Measurements from ENCODE around the gene TMEM131L.

Gene TMEM131L

DNA sequence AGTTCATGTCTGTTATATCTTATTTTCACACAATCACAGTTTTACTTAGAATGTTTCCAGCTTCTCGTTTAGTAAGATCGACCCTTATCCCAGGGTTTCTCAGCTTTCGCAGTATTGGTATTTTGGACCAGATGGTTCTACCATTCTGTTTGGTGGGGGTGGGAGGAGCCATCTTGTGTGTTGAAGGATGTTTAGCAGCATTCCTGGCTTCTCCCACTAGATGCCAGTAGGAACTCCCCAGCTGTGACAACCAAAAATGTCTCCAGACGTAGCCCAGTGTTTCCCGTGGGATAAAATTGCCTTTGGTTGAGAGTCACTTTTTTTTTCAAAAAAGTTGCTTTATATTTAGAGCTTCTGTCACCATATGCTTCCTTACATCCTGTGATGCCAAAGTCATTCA is 127.0 kb downstream of the TMEM131L start:
- Histone ChIP-seq H3F3A (ENCODE audit: control insufficient read depth, insufficient read depth) (peaks cover 73% of the 10 kb centered on the region), H3K27ac (ENCODE audit: low read depth, low read length) (no peak overlapping the region), H3K9me2 (replicated peaks; ENCODE audit: control insufficient read depth, low read length) (no peaks in the 10 kb centered on the region), H3K4me1 (ENCODE audit: control insufficient read depth, low read length) (no peaks in the 10 kb centered on the region), H3K9me3 (ENCODE audit: control insufficient read depth, insufficient read depth, low read length) (no peaks in the 10 kb centered on the region), H4K20me1 (ENCODE audit: control insufficient read depth, insufficient read depth, low read depth, low read length) (peaks cover 16% of the 10 kb centered on the region; the same call in 1 of the 2 replicates), H3K27me3 (ENCODE audit: control insufficient read depth, low read length) (no peaks in the 10 kb centered on the region), H3K4me3 (ENCODE audit: low read length) (no peak overlapping the region), H3K4me2 (ENCODE audit: low read length) (no peak overlapping the region), H3K79me2 (ENCODE audit: control insufficient read depth, low read length) (peaks cover 80% of the 10 kb centered on the region), H3K36me3 (ENCODE audit: control insufficient read depth, low read length) (peaks cover 98% of the 10 kb centered on the region)
- no peak for TF ChIP-seq EZH2phosphoT487 (IDR thresholded peaks at IDR 0.05; ENCODE audit: borderline replicate concordance, low read length)
- TF ChIP-seq, protein P1, sequence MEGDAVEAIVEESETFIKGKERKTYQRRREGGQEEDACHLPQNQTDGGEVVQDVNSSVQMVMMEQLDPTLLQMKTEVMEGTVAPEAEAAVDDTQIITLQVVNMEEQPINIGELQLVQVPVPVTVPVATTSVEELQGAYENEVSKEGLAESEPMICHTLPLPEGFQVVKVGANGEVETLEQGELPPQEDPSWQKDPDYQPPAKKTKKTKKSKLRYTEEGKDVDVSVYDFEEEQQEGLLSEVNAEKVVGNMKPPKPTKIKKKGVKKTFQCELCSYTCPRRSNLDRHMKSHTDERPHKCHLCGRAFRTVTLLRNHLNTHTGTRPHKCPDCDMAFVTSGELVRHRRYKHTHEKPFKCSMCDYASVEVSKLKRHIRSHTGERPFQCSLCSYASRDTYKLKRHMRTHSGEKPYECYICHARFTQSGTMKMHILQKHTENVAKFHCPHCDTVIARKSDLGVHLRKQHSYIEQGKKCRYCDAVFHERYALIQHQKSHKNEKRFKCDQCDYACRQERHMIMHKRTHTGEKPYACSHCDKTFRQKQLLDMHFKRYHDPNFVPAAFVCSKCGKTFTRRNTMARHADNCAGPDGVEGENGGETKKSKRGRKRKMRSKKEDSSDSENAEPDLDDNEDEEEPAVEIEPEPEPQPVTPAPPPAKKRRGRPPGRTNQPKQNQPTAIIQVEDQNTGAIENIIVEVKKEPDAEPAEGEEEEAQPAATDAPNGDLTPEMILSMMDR (IDR thresholded peaks at IDR 0.05; ENCODE audit: low read depth, low read length, poor library complexity, severe bottlenecking), result no peak

DNA sequence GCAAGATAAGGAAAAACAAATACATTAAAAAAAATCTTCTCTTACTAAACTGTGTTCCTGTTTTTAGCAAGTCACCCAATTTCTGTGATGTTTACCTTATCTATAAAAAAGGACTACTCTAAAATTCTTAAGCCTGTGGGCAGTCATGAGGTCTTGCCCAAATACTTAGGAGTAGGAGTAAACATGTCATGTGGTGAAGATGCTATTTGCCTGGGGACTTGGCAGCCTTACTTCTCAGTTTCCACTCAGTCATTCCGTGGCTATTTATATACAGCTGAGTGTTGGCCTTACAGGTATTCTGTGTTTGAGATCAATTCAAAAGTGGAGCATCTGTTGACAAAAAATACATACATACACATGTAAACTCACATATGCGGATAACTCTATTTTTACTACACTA is 128.1 kb downstream of the TMEM131L start:
- Histone ChIP-seq H3K36me3 (ENCODE audit: control insufficient read depth, low read length) (peaks cover 97% of the 10 kb centered on the region), H3K4me2 (ENCODE audit: low read length) (no peak overlapping the region), H3K4me1 (ENCODE audit: control insufficient read depth, low read length) (no peaks in the 10 kb centered on the region), H3K27ac (ENCODE audit: low read depth, low read length) (no peak overlapping the region), H3K9me2 (replicated peaks; ENCODE audit: control insufficient read depth, low read length) (no peaks in the 10 kb centered on the region), H3K79me2 (ENCODE audit: control insufficient read depth, low read length) (peaks cover 80% of the 10 kb centered on the region), H4K20me1 (ENCODE audit: control insufficient read depth, insufficient read depth, low read depth, low read length) (peaks cover 16% of the 10 kb centered on the region; the same call in 1 of the 2 replicates), H3F3A (ENCODE audit: control insufficient read depth, insufficient read depth) (peaks cover 69% of the 10 kb centered on the region), H3K27me3 (ENCODE audit: control insufficient read depth, low read length) (no peaks in the 10 kb centered on the region), H3K4me3 (ENCODE audit: low read length) (no peak overlapping the region), H3K9me3 (ENCODE audit: control insufficient read depth, insufficient read depth, low read length) (no peaks in the 10 kb centered on the region)
- TF ChIP-seq, protein P1 (IDR thresholded peaks at IDR 0.05; ENCODE audit: low read depth, low read length, poor library complexity, severe bottlenecking), result no peak
- TF ChIP-seq EZH2phosphoT487 (IDR thresholded peaks at IDR 0.05; ENCODE audit: borderline replicate concordance, low read length), result no peak

DNA sequence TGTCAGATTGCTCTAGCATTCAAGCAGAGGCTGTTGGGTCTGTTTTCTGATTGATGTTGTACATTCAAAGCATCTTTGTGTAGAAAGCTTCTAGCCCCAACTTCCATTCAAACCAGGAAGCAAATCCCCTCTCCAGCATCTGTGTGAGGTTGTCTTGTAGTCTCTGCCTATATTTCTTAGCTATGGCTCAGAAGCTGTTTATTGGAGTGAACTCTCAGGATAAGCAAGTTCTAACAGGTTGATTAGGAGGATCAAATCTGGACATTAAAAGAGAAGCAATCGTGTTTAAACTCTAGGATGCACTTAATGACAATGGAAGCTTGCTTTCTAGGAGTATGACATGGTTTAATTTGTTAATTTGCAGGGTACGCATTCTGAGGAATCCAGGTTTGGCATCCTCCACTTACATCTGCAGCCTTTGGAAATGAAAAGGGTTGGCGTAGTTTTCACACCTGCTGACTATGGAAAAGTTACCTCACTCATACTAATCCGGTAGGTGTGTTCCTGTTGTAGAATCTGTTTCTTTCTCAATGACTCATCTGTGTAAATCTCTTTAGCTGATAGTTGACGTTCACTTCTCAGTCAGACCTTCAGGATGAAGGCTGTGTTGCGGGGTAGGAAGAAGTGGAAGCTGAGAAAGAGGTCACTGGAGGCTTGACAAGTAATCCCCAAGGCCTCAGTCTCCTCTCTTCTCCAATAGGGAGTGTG is 129.9 kb downstream of the TMEM131L start:
- no peaks in the 10 kb centered on the region for H3K9me3 ChIP-seq (ENCODE audit: control insufficient read depth, insufficient read depth, low read length)
- H3K27ac ChIP-seq (ENCODE audit: low read depth, low read length), result no peak overlapping the region
- peaks cover 97% of the 10 kb centered on the region for H3K36me3 ChIP-seq (ENCODE audit: control insufficient read depth, low read length)
- H3K4me3 ChIP-seq (ENCODE audit: low read length), result no peak overlapping the region
- H3K9me2 ChIP-seq (replicated peaks; ENCODE audit: control insufficient read depth, low read length), result no peaks in the 10 kb centered on the region
- TF ChIP-seq EZH2phosphoT487 (IDR thresholded peaks at IDR 0.05; ENCODE audit: borderline replicate concordance, low read length), result no peak
- TF ChIP-seq, protein P1 (IDR thresholded peaks at IDR 0.05; ENCODE audit: low read depth, low read length, poor library complexity, severe bottlenecking), result no peak
- H3K4me1 ChIP-seq (ENCODE audit: control insufficient read depth, low read length), result no peaks in the 10 kb centered on the region
- no peak overlapping the region for H3K4me2 ChIP-seq (ENCODE audit: low read length)
- H4K20me1 ChIP-seq (ENCODE audit: control insufficient read depth, insufficient read depth, low read depth, low read length), result 0 out of 2 replicates have a peak, but pooled peaks cover 5% of the 10 kb centered on the region
- no peaks in the 10 kb centered on the region for H3K27me3 ChIP-seq (ENCODE audit: control insufficient read depth, low read length)
- peaks cover 55% of the 10 kb centered on the region for H3F3A ChIP-seq (ENCODE audit: control insufficient read depth, insufficient read depth)
- H3K79me2 ChIP-seq (ENCODE audit: control insufficient read depth, low read length), result peaks cover 79% of the 10 kb centered on the region
